Calu3 (cell line): ENCODE measurements around the gene ITSN2. TPM values are rescaled to one million over a fixed set of nuclear protein-coding genes. Genes with fewer than 3 reads are reported as not detected.

Experiments used
- BruUV-seq: library from RNA; stranded (reverse); fragments of 400-500 nt; replicated peaks from 2 replicates; lab custom pipeline; 2021; lab: Mats Ljungman, UMichigan
- CTCF ChIA-PET: fragments of 300-600 bp; sonication (Branson Sonifier 250); formaldehyde crosslinking; loops from one replicate; lab custom pipeline; 2022; ENCODE audit warnings: antibody characterized with exemption; lab: Charles Lee
- DNase-seq: peaks from one replicate; pipeline ENCODE4 v3.0.0; 2022
- H3K27ac Mint-ChIP-seq: one replicate; pipeline ENCODE4 v1.8.0; 2022; ENCODE audit warnings: mixed read lengths; ENCODE audit not compliant: unreplicated experiment
- H3K27me3 Mint-ChIP-seq: one replicate; pipeline ENCODE4 v1.8.0; 2022; ENCODE audit warnings: mixed read lengths; ENCODE audit not compliant: unreplicated experiment
- H3K36me3 Mint-ChIP-seq: one replicate; pipeline ENCODE4 v1.8.0; 2022; ENCODE audit warnings: mild to moderate bottlenecking, moderate library complexity, mixed read lengths; ENCODE audit not compliant: insufficient read depth, unreplicated experiment
- H3K4me1 Mint-ChIP-seq: one replicate; pipeline ENCODE4 v1.8.0; 2022; ENCODE audit warnings: mild to moderate bottlenecking, low read depth, mixed read lengths; ENCODE audit not compliant: unreplicated experiment
- H3K4me3 Mint-ChIP-seq: one replicate; pipeline ENCODE4 v1.8.0; 2022; ENCODE audit warnings: mild to moderate bottlenecking, low read depth, moderate library complexity, mixed read lengths; ENCODE audit not compliant: unreplicated experiment
- H3K9me3 Mint-ChIP-seq: one replicate; pipeline ENCODE4 v1.8.0; 2022; ENCODE audit warnings: low read depth, mixed read lengths; ENCODE audit not compliant: unreplicated experiment
- CTCF ChIP-seq: fragments of 200-600 bp; IDR thresholded peaks from one replicate; pipeline ENCODE4 v1.8.0; 2022; ENCODE audit warnings: antibody characterized with exemption; ENCODE audit not compliant: unreplicated experiment
- intact Hi-C: fragments of 100-400 bp; cut with micrococcal nuclease; formaldehyde crosslinking; loops from one replicate; pipeline ENCODE4 v1.10.0; 2022; ENCODE audit not compliant: unreplicated experiment
- total RNA-seq: library from RNA; stranded (reverse); gene quantifications from 2 replicates; pipeline ENCODE4 v1.2.3, GENCODE V29; 2022

ITSN2 gene
- total RNA-seq, 1 experiment from 2014 or later: 45.4 TPM

- Mint-ChIP-seq H3K27me3 (no peaks in the 10 kb centered on the region), H3K36me3 (no peaks in the 10 kb centered on the region), H3K9me3 (no peaks in the 10 kb centered on the region), H3K4me1 (no peaks in the 10 kb centered on the region), H3K27ac (no peak overlapping the region), H3K4me3 (no peak overlapping the region)
- intact Hi-C loops: no loop called here
- no peak for DNase-seq
- no peak for TF ChIP-seq CTCF
- no TSS peak for BruUV-seq
- CTCF ChIA-PET: no interaction called here
These were observed 139.6 kb downstream of the ITSN2 start for GRCh38 chr2:24220554-24221291.

- Mint-ChIP-seq H3K36me3 (peaks cover 17% of the 10 kb centered on the region), H3K9me3 (no peaks in the 10 kb centered on the region), H3K4me1 (no peaks in the 10 kb centered on the region), H3K27me3 (no peaks in the 10 kb centered on the region), H3K27ac (no peak overlapping the region), H3K4me3 (no peak overlapping the region)
- DNase-seq: no peak
- no TSS peak for BruUV-seq
- CTCF ChIA-PET: no interaction called here
- intact Hi-C loops: no loop called here
- TF ChIP-seq CTCF: no peak
These were observed 145.5 kb downstream of the ITSN2 start for GRCh38 chr2:24214880-24215279.

GRCh38 chr2:24211408-24211807, 148.9 kb downstream of the ITSN2 start:
- CTCF ChIA-PET: no interaction called here
- DNase-seq: no peak
- Mint-ChIP-seq H3K4me3 (no peak overlapping the region), H3K27me3 (no peaks in the 10 kb centered on the region), H3K36me3 (peaks cover 17% of the 10 kb centered on the region), H3K27ac (no peak overlapping the region), H3K9me3 (no peaks in the 10 kb centered on the region), H3K4me1 (no peaks in the 10 kb centered on the region)
- no TSS peak for BruUV-seq
- TF ChIP-seq CTCF: no peak
- intact Hi-C loops: no loop called here

- H3K27me3 Mint-ChIP-seq: no peaks in the 10 kb centered on the region
- peaks cover 17% of the 10 kb centered on the region for H3K36me3 Mint-ChIP-seq
- no peak overlapping the region for H3K4me3 Mint-ChIP-seq
- DNase-seq: no peak
- no peak overlapping the region for H3K27ac Mint-ChIP-seq
- H3K9me3 Mint-ChIP-seq: no peaks in the 10 kb centered on the region
- intact Hi-C loops: no loop called here
- CTCF ChIA-PET: no interaction called here
- BruUV-seq: no TSS peak
- no peak for TF ChIP-seq CTCF
- no peaks in the 10 kb centered on the region for H3K4me1 Mint-ChIP-seq
These were observed 149.6 kb downstream of the ITSN2 start for GRCh38 chr2:24210723-24211122.
